GM21360 (cell line): ENCODE measurements around the gene LCN10.
A peak's percentile ranks its signal among the peaks of the same experiment; 100 is the strongest.
"Not testable (repeated sequence)": the region's sequence is repeated elsewhere in the genome, so short reads cannot be mapped to it uniquely, and the experiment has no call there.

ENCODE experiments used
- ATAC-seq: cut with Tn5 transposase; IDR thresholded peaks from one replicate; pipeline ENCODE4 v1.9.1; 2021; ENCODE audit warnings: mild to moderate bottlenecking, moderate library complexity; ENCODE audit not compliant: unreplicated experiment

The LCN10 gene

GRCh38 chr9:136773386-136774044 is 30.8 kb upstream of the LCN10 start:
- ATAC-seq: no peak

DNA sequence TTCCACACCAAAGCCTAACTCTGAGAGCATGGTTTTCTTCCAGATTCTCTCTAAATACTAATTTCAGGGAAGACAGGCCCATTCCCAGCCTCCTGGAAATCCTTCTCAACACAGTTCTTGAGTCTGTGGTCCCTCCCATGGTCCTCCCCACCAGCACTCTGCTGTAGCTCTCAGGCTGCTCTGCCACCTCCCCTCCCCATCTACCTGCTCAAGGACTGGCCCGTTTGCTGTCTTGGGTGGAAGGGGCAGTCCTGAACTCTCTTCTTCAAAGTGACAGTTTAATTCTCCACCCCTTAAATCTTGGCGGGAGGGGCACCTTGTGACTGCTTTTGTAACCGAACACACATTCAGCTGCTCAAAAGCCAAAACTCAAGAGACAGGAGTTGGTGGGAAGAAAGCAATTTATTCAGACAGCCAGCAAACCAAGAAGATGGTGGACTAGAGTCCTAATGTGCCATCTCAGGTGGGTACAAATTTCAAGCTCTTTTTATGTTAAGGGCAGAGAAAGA is 29.2 kb upstream of the LCN10 start:
- no peak for ATAC-seq

DNA sequence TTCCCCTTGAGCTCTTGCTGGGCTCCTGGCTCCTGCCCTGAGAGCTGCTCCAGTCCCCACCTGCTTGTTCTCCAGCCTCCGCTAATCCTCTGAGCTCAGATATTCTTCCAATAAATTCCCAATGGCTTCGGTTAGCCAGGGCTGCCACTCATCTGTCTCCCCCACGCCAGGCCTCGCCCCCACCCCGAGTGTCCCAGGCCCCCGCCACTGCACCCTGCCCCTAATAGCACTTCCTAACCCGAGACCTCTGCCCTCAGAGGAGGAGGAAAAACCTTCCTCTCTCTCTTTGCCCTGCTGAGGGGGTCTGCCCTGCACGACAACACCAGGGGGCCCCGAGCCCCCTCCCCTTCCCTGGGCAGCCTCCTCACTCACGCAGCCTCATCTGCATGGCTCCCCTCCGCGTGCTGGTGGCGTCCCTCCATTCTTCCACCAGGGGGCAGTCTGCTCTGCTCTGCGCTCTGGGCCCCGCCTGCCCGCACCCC is 27.0 kb upstream of the LCN10 start:
- no peak for ATAC-seq

DNA sequence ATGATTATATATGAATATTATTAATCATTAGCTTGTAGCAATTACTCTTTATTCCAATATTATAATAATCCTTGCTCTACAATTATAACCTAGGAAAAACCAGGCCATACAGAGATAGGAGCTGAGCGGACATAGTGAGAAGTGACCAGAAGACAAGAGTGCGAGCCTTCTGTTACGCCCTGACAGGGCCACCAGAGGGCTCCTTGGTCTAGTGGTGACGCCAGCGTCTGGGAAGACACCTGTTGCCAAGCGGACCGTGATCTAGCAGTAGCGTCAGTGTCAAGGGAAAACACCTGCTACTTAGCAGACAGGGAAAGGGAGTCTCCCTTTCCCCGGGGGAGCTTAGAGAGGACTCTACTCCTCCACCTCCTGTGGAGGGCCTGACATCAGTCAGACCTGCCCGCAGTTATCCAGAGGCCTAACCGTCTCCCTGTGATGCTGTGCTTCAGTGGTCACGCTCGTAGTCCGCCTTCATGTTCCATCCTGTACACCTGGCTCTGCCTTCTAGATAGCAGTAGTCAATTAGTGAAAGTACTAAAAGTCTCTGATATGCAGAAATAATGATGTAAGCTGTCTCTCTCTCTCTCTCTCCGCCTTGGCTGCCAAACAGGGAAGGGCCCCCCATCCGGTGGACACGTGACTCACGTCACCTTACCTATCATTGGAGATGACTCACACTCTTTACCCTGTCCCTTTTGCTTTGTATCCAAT is 23.8 kb upstream of the LCN10 start:
- ATAC-seq: not testable (repeated sequence)

GRCh38 chr9:136765745-136766409 is 23.1 kb upstream of the LCN10 start:
- ATAC-seq: peak; percentile 47

DNA sequence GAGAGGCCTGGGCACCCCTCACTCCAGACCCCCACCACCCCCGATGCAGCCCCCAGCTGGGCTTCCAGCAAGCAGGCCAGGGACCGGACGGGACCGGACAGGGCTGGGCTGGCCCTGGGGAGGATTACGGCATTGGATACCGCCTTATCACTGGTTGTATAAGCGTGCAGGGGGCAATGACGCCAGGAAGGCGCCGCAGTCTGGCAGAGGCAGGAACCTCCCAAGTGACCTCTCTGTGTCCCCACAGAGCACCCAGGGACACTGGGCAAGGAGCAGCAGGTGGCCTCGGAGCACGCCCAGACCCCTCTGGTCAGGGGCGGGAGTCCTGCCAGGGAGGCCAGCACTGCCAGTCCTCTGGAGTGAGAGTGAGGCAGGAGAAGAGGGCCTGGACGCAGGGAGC is 22.3 kb upstream of the LCN10 start:
- no peak for ATAC-seq

GRCh38 chr9:136764301-136764891 is 21.7 kb upstream of the LCN10 start, which contains the start of gene LCN15:
Gene LCN15 (minus strand): TSS chr9:136764518. CDS start chr9:136764488, 30 bp downstream.
- no peak for ATAC-seq

GRCh38 chr9:136763649-136764035 is 20.9 kb upstream of the LCN10 start:
- ATAC-seq: no peak

GRCh38 chr9:136762915-136763648 is 20.3 kb upstream of the LCN10 start:
- no peak for ATAC-seq

- ATAC-seq: no peak
These were observed 19.5 kb upstream of the LCN10 start for GRCh38 chr9:136762221-136762691.

GRCh38 chr9:136761545-136761981 is 18.8 kb upstream of the LCN10 start:
- no peak for ATAC-seq

DNA sequence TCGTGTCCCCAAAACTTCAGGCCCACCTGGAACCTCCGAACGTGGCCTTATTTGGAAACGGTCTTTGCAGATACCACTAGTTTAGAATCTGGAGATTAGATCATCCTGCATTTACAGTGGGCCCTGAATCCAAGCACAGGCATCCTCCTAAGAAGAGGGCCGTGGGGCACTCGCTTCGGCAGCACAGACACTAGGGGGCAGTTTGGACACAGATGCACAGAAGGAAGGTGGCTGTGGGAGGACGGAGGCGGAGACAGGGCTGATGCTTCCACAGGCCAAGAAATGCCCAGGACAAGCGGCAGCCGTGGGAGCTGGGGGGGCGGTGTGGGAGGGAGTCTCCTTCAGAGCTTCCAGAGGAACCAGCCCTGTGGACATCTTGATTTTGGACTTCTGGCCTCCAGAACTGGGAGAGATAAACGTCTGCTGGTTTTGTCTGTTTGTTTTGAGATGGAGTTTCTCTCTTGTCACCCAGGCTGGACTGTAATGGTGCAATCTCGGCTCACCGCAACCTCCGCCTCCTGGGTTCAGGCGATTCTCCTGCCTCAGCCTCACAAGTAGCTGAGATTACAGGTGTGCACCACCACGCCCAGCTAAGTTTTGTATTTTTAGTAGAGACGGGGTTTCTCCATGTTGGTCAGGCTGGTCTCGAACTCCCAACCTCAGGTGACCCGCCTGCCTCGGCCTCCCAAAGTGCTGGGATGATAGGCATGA is 18.2 kb upstream of the LCN10 start:
- ATAC-seq: not testable (repeated sequence)

- no peak for ATAC-seq
These were observed 17.7 kb upstream of the LCN10 start for GRCh38 chr9:136760424-136760823.

DNA sequence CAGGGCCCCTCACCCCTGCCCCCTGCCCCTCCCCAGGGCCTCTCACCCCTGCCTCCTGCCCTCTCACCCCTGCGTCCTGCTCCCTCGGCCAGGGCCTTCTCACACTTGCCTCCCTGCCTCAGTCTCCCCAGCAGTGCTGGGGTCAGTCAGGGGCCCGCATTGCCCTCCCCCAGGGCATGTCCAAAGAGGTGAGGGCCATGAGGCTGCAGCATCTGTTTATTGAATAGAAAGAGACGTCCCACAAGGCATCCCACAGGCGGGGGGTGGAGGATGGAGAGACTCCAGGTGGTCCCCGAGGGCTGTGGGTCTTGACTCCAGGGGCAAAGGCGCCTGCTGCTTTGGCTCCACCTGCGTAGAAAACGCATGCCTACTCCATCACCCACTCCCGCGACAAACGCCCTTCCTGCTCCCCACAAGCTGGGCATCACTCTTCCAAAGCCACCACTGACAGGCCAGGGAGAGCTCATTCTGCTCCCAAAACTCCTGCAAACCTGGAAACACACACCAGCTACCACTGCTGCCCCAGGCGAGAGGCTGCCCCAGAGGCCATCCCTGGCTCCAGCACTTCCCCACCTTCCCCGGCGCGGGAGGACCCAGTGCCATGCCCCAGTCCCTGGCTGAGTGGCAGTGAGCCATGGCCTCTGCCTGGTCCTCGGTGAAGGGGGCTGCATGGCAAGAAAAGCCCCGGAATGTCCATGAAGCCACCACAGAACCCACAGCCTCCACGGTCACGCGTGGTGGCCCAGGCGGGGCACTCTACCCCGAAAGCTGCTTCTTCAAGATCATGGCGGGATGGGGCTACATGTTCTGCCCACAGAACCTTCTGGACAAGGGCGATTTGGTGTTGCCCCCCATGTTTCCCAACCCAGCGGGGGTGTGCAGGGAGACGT is 16.9 kb upstream of the LCN10 start:
- ATAC-seq: no peak

DNA sequence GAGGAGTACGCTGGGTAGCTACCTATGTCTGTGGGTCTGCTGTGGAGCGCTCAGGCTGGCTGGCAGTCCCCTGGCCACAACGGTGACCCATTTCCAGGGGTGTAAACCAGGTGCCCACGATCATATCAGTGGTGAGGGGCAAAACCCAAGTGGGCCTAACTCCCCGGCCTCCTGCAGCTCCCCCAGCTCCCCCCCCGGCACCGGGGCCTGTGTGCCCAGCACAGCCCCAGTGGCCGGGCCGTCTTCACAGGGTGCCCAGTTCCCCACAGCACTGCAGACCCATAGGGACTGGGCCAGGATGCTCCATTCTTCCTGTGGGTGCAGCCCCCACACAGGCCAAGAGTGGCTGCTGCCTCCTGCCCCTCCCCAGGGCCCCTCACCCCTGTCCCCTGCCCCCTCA is 16.3 kb upstream of the LCN10 start:
- no peak for ATAC-seq

DNA sequence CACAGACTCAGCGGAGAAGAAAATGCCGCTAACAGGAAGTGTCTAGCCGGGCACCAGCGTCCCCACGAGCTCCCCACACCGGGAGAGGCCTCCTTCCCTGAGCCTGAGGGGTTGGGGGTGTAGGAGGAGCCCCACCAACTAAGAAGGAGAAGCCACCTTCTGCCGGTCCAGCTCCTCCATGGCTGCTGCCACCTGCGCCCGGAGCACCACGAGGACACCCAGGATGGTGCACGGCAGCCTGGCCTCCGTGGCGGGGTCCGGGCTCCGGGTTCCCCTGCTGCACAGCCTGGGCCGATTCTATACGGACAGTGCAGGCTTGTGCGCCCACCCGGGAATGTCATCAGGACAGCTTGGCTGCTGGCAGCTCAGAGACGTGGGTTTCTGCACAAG is 15.0 kb upstream of the LCN10 start:
- ATAC-seq: no peak

DNA sequence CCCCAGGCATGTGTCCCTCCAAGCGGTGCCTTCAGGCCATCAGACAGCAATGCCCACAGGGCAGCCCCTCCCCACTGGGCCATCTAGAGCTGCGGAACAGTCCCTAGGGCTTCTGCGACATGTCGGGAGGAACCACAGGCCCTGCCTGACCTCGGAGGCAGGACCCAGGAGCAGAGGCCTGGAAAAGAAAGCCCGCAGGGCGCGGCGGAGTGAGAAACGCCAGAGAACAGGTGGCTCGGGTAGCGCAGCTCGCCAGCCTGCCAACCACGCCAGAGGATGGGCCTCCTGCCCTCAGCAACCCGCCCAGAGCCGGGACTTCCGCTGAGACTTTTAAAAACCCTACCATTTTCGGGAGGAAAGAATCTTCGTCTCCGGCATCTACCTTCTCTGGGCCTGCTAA is 14.6 kb upstream of the LCN10 start:
- ATAC-seq: no peak

DNA sequence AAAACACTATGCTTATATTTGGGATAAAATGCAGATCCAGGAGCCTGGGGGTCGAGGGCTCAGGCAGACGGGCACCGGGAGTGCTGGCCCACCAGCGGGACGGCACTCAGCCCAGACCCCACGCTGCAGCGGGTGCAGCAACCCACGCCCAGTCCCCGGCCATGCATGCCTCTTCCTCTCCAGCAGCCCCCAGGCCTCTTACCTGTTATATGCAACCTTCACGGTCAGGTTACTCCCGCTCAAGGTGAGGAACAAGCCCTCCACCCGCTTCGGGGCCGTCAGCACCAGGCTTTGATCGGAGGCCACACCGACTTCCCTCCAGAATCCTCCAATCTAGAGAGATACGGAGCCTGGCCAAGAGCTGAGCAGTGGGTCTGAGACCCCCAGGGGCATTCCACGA is 14.1 kb upstream of the LCN10 start:
- no peak for ATAC-seq

GRCh38 chr9:136756134-136756438 is 13.3 kb upstream of the LCN10 start:
- no peak for ATAC-seq
